HPDE6-E6E7 (cell line): ENCODE measurements around the gene SLX9.

Experiments
- DNase-seq: peaks from one replicate; pipeline ENCODE4 v3.0.0; 2011; ENCODE audit warnings: missing footprints; ENCODE audit errors: extremely low spot score

The SLX9 gene

GRCh38 chr21:44930543-44930981 lies 9.3 kb upstream of the SLX9 start:
- no peak for DNase-seq

GRCh38 chr21:44931137-44931500 lies 8.7 kb upstream of the SLX9 start:
- DNase-seq: no peak

GRCh38 chr21:44931501-44932407 lies 8.1 kb upstream of the SLX9 start:
- DNase-seq: no peak

GRCh38 chr21:44932408-44933181 lies 7.2 kb upstream of the SLX9 start:
- DNase-seq: no peak

- DNase-seq: no peak
These were observed 6.5 kb upstream of the SLX9 start for GRCh38 chr21:44933199-44933917.

- DNase-seq: no peak
These were observed 5.9 kb upstream of the SLX9 start for GRCh38 chr21:44933918-44934260.

- no peak for DNase-seq
These were observed 5.6 kb upstream of the SLX9 start for GRCh38 chr21:44934276-44934675.

- no peak for DNase-seq
These were observed 4.9 kb upstream of the SLX9 start for GRCh38 chr21:44934797-44935532.

GRCh38 chr21:44935533-44935927 lies 4.3 kb upstream of the SLX9 start:
- DNase-seq: no peak

- DNase-seq: no peak
These were observed 877 bp upstream of the SLX9 start for GRCh38 chr21:44938772-44939531.

- DNase-seq: no peak
These were observed 345 bp downstream of the SLX9 start for GRCh38 chr21:44940116-44940631.

GRCh38 chr21:44941567-44941966 lies 1.7 kb downstream of the SLX9 start:
- DNase-seq: no peak

- no peak for DNase-seq
These were observed 2.7 kb downstream of the SLX9 start for GRCh38 chr21:44942566-44942965.

- DNase-seq: no peak
These were observed 3.3 kb downstream of the SLX9 start for GRCh38 chr21:44943005-44943685.

- DNase-seq: no peak
These were observed 4.1 kb downstream of the SLX9 start for GRCh38 chr21:44943686-44944550.

- no peak for DNase-seq
These were observed 4.8 kb downstream of the SLX9 start for GRCh38 chr21:44944596-44944995.

GRCh38 chr21:44946254-44947041 lies 6.6 kb downstream of the SLX9 start:
- no peak for DNase-seq
